HG03064 (cell line): ENCODE results near the gene HCRT.
"Not testable (repeated sequence)": the region's sequence is repeated elsewhere in the genome, so short reads cannot be mapped to it uniquely, and the experiment has no call there.

Experiments used
- ATAC-seq: cut with Tn5 transposase; IDR thresholded peaks from one replicate; pipeline ENCODE4 v1.9.1; 2021; ENCODE audit warnings: low read depth; ENCODE audit not compliant: unreplicated experiment

HCRT gene

GRCh38 chr17:42184713-42185620 lies at the start of gene HCRT:
HCRT (minus strand) TSS chr17:42185452; CDS start chr17:42185365, 87 bp downstream.
- no peak for ATAC-seq

- ATAC-seq, result no peak
These were observed 48.7 kb upstream of the HCRT start for GRCh38 chr17:42233994-42234393.

GRCh38 chr17:42233156-42233555 lies 47.9 kb upstream of the HCRT start:
- no peak for ATAC-seq

GRCh38 chr17:42230225-42230624 lies 45.0 kb upstream of the HCRT start:
- ATAC-seq, result no peak

GRCh38 chr17:42227849-42228700 lies 42.8 kb upstream of the HCRT start:
- no peak for ATAC-seq

- ATAC-seq, result no peak
These were observed 40.4 kb upstream of the HCRT start for GRCh38 chr17:42225646-42226045.

- ATAC-seq, result no peak
These were observed 39.4 kb upstream of the HCRT start for GRCh38 chr17:42224651-42225050.

- ATAC-seq, result no peak
These were observed 36.9 kb upstream of the HCRT start for GRCh38 chr17:42221886-42222745.

GRCh38 chr17:42219280-42219679 lies 34.0 kb upstream of the HCRT start:
- ATAC-seq, result not testable (repeated sequence)

GRCh38 chr17:42214156-42214555 lies 28.9 kb upstream of the HCRT start:
- no peak for ATAC-seq

- no peak for ATAC-seq
These were observed 27.1 kb upstream of the HCRT start for GRCh38 chr17:42212382-42212781.

- not testable (repeated sequence) for ATAC-seq
These were observed 26.7 kb upstream of the HCRT start for GRCh38 chr17:42211921-42212341.

- no peak for ATAC-seq
These were observed 24.8 kb upstream of the HCRT start for GRCh38 chr17:42210046-42210445.

GRCh38 chr17:42206153-42206612 lies 20.9 kb upstream of the HCRT start:
- not testable (repeated sequence) for ATAC-seq

- ATAC-seq, result no peak
These were observed 18.1 kb upstream of the HCRT start for GRCh38 chr17:42203354-42203753.

GRCh38 chr17:42202696-42203095 lies 17.4 kb upstream of the HCRT start:
- no peak for ATAC-seq

GRCh38 chr17:42202159-42202558 lies 16.9 kb upstream of the HCRT start:
- no peak for ATAC-seq

GRCh38 chr17:42201458-42201772 lies 16.2 kb upstream of the HCRT start:
- no peak for ATAC-seq

- no peak for ATAC-seq
These were observed 15.6 kb upstream of the HCRT start for GRCh38 chr17:42200706-42201457.
